ENCODE data around the gene KL. TPM values are rescaled to one million over a fixed set of nuclear protein-coding genes. Genes with fewer than 3 reads are reported as not detected.

The KL gene
- total RNA-seq, 1 experiment from 2014 or later = not detected

DNA sequence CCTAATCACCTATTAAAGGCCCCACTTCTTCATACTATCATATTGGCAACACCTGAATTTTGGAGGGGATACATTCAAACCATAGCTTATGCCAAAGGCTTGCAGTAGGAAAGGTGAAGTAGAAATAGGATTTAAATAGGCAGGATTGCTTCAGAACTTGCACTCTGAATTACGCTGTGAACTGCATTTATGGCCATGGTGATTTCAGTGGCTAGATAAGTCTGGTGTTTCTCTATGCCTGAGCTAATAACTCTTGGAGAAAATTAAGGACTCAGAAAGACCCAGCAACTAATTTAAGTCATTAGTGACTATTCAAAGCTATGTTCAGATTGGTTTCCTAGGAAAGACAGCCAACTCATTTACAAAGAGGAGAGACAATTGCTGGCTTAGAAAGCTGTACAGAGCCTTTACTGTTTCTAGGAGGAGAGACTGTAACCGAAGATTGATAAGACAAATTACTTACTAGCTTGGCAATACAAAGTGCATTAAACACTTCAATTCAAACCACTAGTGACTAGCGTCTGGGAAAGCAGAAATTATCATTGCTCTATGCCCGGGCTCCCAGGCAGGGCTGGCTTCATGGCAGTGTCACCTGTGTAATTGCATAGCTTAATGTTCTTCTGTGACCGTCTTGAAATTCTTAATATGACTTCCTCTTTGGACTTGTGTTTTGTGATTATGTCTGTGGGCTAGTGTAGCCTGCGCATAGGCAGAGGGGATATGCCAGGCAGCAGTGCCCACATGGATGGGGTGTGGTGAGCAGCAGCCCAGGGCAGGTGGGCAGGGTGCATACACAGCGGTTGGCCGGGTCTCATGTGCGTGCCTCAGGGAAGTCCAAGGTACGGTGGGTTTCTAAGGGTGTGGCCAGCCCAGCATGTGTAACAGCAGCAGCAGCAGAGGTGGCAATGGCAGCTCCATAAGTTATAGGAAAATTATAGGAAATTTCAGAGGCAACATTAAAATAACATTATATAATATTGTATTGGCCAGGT, 60.1 kb downstream of the KL start:
- no peaks in the 10 kb centered on the region for H3K9me3 ChIP-seq (ENCODE audit: control insufficient read depth in 1 of 2, insufficient read depth in 1 of 2, low read depth in 1 of 2, low read length in 2 of 2)
- H3K4me3 ChIP-seq (replicated peaks in 1 of 2; ENCODE audit: low read depth in 1 of 2, low read length in 2 of 2) = no peak overlapping the region
- H4K20me1 ChIP-seq (ENCODE audit: insufficient read depth) = no peaks in the 10 kb centered on the region
- H3K79me2 ChIP-seq (ENCODE audit: insufficient read depth, low read length) = no peaks in the 10 kb centered on the region
- no peaks in the 10 kb centered on the region for H3K27me3 ChIP-seq (ENCODE audit: insufficient read depth, low read length)
- ChIA-PET RAD21 (ENCODE audit: low non-redundant PET in 1 of 2, low total read pairs in 2 of 2, uncharacterized antibody in 2 of 2, unreplicated experiment in 2 of 2) (no interaction called here), POLR2A (no interaction called here), CTCF (no interaction called here)
- H3K9ac ChIP-seq (ENCODE audit: low read length) = no peak overlapping the region
- no peaks in the 10 kb centered on the region for H3K4me1 ChIP-seq (ENCODE audit: control insufficient read depth in 1 of 2, insufficient read depth in 2 of 2, low read length in 2 of 2)
- H3K36me3 ChIP-seq (ENCODE audit: control insufficient read depth in 1 of 2, insufficient read depth in 2 of 2, low read length in 2 of 2) = no peaks in the 10 kb centered on the region
- H3K4me2 ChIP-seq (ENCODE audit: low read length) = no peak overlapping the region
- no peak overlapping the region for H3K27ac ChIP-seq (ENCODE audit: low read depth, low read length)
- DNase-seq (ENCODE audit: low read depth, low spot score) (no peak), ATAC-seq (no peak)
- H3K9me2 ChIP-seq (ENCODE audit: insufficient read depth) = no peaks in the 10 kb centered on the region
- no TSS peak for BruUV-seq (replicated peaks)
- TF ChIP-seq POLR2A (IDR thresholded peaks at IDR 0.05; ENCODE audit: borderline replicate concordance, extremely low read depth, insufficient read depth, insufficient read length) (no peak), ELF1 (IDR thresholded peaks at IDR 0.05; ENCODE audit: borderline replicate concordance, low read depth) (no peak), ZNF274 (IDR thresholded peaks at IDR 0.05; ENCODE audit: low read depth, low read length) (no peak), CBX3 (IDR thresholded peaks at IDR 0.05; ENCODE audit: low read depth) (no peak), CEBPB (IDR thresholded peaks at IDR 0.05; ENCODE audit: low read depth) (no peak), SP1 (IDR thresholded peaks at IDR 0.05; ENCODE audit: low read depth) (no peak), ZFX (IDR thresholded peaks at IDR 0.05) (no peak), TCF7L2 (IDR thresholded peaks at IDR 0.05; ENCODE audit: borderline replicate concordance, extremely low read depth, insufficient read depth, insufficient read length) (no peak), YY1 (IDR thresholded peaks at IDR 0.05; ENCODE audit: extremely low read depth, insufficient replicate concordance, low read depth, low read length) (no peak), SIN3A (IDR thresholded peaks at IDR 0.05; ENCODE audit: low read depth) (no peak)
- TF ChIP-seq, protein P1, sequence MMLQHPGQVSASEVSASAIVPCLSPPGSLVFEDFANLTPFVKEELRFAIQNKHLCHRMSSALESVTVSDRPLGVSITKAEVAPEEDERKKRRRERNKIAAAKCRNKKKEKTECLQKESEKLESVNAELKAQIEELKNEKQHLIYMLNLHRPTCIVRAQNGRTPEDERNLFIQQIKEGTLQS (IDR thresholded peaks at IDR 0.05) = no peak
- TF ChIP-seq, protein P2, sequence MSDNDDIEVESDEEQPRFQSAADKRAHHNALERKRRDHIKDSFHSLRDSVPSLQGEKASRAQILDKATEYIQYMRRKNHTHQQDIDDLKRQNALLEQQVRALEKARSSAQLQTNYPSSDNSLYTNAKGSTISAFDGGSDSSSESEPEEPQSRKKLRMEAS (IDR thresholded peaks at IDR 0.05) = no peak
- TF ChIP-seq, protein P3, sequence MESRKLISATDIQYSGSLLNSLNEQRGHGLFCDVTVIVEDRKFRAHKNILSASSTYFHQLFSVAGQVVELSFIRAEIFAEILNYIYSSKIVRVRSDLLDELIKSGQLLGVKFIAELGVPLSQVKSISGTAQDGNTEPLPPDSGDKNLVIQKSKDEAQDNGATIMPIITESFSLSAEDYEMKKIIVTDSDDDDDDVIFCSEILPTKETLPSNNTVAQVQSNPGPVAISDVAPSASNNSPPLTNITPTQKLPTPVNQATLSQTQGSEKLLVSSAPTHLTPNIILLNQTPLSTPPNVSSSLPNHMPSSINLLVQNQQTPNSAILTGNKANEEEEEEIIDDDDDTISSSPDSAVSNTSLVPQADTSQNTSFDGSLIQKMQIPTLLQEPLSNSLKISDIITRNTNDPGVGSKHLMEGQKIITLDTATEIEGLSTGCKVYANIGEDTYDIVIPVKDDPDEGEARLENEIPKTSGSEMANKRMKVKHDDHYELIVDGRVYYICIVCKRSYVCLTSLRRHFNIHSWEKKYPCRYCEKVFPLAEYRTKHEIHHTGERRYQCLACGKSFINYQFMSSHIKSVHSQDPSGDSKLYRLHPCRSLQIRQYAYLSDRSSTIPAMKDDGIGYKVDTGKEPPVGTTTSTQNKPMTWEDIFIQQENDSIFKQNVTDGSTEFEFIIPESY (IDR thresholded peaks at IDR 0.05; ENCODE audit: extremely low read depth, insufficient replicate concordance, low read length) = no peak
- no peak overlapping the region for H2AFZ ChIP-seq (ENCODE audit: low read depth, low read length, poor library complexity, severe bottlenecking)
- intact Hi-C loops (cut with micrococcal nuclease) = no loop called here

All from HCT116 (cell line).